NCI-H2196 (cell line): ENCODE results near the gene ULBP2.
"Not testable (repeated sequence)": the region's sequence is repeated elsewhere in the genome, so short reads cannot be mapped to it uniquely, and the experiment has no call there.

Experiments used
- DNase-seq: peaks from one replicate; lab custom pipeline; 2025; ENCODE audit not compliant: unreplicated experiment; lab: John Stamatoyannopoulos, UW

Gene ULBP2

GRCh38 chr6:149948616-149949015 is 6.8 kb downstream of the ULBP2 start:
- DNase-seq: no peak

DNA sequence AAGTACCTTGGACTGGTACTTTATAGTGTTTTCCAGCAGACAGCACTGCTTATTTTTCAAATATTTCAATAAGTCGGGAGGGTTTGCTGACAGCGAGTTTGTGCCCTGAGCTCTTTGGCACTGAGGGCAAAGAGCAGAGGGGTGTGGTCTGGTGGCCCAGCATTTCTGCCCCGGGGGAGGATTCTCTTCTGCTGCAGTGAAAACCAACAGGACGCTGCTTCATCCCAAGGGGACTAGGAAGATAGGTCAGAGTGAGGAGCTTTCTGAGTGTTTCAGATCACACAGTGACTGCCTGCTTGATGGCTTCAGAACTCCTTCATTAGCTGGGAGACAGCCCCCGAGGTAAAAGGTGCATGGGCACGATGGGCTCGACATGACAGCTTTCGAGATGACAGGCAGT is 8.6 kb downstream of the ULBP2 start:
- no peak for DNase-seq

- no peak for DNase-seq
Measured at GRCh38 chr6:149951096-149951495, 9.3 kb downstream of the ULBP2 start.

DNA sequence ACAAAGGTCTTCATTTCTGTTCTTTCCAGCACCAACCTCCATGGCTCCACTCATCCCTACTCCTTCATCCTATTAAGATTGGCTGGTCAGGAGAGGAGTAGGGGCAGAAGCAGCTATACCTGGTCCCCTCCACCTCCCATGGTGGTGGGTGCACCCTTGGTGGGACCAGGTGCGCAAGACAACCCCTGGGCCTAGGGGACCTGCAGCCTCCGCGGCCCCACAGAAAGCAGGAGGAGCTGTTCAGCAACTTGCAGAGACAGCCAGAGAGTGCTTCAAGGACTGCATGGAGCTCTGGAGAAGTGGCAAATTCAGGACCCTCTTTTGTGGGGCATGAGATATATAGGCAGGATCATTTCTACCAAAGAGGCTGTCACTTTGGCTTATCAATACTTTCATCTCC is 9.8 kb downstream of the ULBP2 start:
- DNase-seq: no peak

- not testable (repeated sequence) for DNase-seq
Measured at GRCh38 chr6:149953390-149953789, 11.6 kb downstream of the ULBP2 start.

- DNase-seq: not testable (repeated sequence)
Measured at GRCh38 chr6:149953934-149954327, 12.1 kb downstream of the ULBP2 start.

DNA sequence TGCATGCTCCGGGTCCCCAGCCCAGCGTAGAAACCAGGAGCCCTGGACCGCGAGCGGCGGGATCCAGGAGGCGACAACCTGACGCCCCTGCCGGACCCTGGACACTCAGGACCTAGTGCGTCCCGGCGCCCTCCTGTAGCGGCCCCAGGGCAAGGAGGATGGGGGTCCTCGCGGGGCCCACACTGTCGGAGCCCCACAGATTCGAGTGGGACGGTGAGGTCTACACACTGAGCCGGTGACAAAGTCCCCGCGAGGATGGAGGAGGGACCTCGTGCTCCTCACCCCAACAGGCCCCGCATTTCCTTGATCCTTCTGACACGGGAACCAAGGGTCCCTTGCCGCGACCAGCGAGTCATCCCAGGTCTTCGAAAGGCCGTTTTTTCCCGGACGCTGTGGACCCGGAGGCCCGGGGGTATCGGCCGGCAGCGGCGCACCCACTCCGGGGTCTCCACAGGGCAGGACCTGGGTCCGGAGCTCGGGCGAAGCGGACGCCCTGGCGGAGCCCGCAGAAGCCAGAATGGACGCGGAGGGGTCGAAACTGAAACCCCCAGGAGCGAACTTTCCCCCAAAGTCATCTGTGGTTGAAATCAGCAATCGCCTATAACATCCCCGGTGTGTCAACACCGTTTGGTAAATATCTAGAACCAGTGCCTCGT is 12.6 kb downstream of the ULBP2 start:
- not testable (repeated sequence) for DNase-seq

DNA sequence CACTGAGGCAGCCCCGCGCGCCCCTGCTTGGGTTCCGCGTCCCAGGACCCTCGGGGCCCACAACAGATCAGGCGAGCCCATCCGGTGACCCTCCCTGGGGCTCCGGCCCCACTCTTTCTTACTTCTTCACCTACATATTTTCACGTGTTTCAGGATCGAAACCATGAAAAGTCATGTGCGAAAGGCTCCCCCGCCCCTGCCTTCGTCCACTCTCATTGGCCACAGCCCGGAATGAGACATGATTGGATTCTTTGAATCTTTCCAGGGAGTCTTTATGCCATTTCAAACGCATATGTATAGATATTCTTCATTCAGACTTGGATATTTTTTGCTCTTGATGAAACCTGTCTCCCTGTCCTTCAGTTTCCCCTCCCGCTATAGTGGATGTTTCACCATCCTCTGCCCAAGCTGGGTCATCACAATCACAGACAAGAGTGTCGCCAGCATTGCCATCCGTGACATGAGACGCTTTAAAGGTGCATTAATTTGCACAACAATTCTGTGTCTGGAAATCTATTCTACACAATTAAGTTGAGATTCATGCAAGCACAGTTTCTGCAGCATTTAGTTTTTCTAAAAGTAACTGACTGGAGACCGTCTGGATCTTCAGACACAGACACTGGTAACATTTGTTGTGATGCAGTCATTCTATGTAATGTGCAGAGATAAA is 13.3 kb downstream of the ULBP2 start:
- DNase-seq: not testable (repeated sequence)

GRCh38 chr6:149955654-149956317 is 14.0 kb downstream of the ULBP2 start:
- DNase-seq: not testable (repeated sequence)

GRCh38 chr6:149958124-149958523 is 16.3 kb downstream of the ULBP2 start:
- DNase-seq: not testable (repeated sequence)

GRCh38 chr6:149959806-149960205 is 18.0 kb downstream of the ULBP2 start:
- not testable (repeated sequence) for DNase-seq

DNA sequence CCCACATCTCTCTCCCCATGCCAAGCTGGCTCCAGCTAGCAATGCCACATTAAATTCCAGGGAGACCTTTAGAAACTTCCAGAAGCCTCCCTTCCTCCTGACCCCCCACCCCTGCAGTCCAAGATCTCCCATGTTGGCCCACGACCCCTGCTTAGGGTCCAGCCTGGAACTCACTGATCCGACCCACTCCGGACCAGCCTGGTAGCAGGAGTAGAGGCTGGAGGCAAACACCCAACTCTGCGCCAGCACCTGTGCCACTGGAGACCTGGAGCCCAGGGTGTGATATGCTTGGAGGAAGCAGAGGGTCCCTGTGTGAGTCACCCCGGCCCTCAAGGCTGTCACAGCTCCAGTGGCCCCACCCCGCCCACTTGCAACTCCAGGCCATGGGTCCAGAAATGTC is 18.7 kb downstream of the ULBP2 start:
- DNase-seq: no peak

- no peak for DNase-seq
Measured at GRCh38 chr6:149961728-149962425, 20.1 kb downstream of the ULBP2 start.

DNA sequence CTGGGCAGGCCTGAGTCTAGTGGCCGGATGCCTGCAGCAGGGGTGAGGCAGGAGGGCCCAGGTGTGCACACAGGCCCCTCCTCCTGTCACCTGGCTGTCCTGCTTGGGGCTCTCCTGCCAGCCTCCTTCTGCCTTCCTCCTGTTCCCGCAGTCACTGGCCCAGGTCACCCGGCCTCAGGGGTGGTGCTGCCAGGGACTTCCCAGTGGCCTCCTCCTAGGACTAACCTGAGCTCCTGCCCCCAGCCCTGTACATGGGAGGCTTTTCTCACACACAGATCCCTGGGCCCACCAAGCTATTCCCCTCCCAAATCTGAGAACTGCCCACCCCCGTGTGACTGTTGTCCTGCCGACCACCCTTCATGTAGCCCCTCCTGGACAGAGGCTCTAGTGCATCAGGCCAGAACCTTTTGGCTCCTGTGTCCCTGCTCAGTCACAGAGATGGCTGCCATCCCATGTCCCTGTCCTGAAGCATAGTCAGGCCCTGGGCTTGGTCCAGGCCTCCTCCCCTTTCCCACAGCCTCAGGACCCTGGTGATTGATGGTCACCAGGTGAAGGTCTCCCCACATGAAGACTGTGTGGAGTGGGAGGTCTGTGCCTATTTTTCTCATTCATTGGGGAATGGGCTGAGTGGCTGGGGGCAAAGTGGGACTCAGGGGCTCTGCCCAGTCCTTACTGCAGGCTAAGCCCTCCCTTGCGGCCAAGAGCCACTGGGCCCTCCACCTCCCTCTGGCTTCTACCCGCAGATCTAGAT is 20.8 kb downstream of the ULBP2 start:
- DNase-seq: no peak

DNA sequence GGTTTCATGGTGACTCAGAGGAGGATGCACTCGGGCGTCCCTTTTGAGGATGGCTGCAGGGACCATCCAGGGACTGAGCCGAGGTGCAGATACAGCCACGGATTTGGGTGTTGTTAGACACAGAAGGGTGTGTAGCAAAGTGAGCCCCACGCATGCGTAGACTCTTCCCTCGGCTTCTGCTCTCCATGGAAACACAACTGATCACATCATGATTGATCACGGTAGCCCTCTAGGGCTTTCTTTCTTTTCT is 21.3 kb downstream of the ULBP2 start:
- peak; percentile 61 for DNase-seq

DNA sequence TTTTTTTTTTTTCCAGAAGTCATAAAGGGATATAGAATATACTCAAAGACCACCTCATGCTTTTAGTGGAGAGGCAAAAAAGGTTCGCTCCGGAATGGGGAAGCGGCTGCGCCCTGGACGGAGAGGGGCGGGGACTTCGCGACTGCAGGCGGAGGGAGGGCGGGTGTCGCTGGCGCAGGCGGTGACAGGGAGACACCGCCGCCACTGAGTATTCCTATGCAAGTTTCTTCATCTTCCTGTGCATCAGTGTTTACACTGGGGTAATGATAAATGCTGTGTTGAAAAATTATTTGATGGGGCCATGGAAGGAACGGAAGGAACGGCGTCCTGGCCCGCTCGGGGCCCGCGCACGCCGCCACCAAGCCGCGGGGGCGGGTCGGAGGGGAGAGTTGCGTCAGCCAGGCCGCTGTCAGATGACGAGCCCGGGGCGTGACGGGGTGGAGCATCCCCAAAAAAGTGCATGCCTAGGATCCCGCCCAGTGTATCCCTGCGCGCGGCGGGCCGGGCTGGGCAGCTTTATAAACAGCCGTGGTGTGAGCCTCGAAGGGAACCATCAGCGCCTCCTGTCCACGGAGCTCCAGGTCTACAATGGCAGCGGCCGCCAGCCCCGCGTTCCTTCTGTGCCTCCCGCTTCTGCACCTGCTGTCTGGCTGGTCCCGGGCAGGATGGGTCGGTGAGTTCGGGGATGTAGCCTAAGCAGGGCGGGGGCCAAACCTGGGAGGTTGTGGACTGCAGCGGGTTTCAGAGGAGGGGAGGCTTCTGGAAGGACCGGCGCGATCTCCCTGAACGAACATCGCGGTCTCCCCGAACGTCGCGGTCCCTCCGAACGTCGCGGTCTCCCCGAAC is 21.9 kb downstream of the ULBP2 start, which contains the start of gene ULBP1:
Gene ULBP1 (plus strand): TSS at position 482 of the 846 bp plus-strand sequence. CDS start 107 bp downstream, at position 589.
- DNase-seq: peak; percentile 80

GRCh38 chr6:149964308-149965193 is 22.7 kb downstream of the ULBP2 start:
- DNase-seq: no peak

DNA sequence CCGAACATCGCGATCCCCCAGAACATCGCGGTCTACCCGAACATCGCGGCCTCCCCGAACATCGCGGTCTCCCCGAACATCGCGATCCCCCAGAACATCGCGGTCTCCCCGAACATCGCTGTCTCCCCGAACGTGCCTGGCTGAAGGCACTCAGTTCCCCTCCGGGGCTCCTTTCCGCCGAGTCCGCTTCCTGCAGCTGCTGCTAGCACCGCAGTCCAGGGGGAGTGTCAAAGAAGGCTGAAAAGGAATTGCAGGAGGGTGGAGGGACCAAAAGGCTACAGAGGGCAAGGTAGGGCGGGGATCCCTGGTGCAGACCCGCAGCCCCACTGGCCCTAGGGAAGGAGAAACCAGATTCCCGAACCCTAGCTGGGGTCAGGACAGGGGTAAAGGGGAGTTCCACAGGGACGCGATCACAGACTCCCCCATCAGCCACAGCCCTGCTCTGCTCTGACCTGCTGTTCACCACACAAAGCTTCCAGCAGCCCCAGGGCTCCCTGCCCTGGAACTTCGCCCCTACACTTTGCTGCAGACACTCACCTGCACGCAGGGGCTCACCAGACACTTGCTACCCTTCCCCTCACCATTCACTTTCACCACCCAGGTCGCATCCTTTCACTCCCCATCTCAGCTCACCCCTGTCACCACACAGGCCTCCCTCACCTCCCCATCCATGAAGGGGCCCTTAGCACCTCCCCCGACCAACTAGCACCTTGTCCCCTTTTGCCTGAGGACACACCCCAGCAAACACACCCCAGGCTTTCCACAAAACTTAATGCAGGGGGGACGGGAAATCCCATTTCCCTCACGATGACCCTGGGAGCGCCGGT is 23.6 kb downstream of the ULBP2 start:
- DNase-seq: no peak
